HG03571 (cell line): ENCODE results near the gene RBM20.
"Not testable (repeated sequence)": the region's sequence is repeated elsewhere in the genome, so short reads cannot be mapped to it uniquely, and the experiment has no call there.

Experiments
- ATAC-seq: cut with Tn5 transposase; IDR thresholded peaks from one replicate; pipeline ENCODE4 v1.9.1; 2021; ENCODE audit not compliant: unreplicated experiment

Gene RBM20

DNA sequence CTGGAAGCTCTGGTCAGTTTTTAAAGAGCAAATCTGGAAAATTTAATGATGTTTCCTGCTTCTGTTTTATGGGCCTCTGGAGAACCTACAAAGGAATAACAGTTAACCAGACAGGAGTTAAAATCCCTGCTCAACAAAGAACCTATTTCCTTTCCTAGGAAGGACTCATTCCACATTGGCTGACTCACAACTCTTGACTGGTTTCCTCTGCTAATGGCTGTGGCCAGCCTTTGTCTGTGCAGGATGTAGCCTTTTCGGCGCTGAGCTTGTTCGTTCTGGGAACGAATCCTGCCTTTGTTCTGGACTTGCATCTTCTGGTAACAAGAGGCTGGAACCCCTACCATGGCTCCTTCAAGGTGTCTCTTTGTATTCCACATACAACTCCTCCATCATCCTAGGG, 114.8 kb downstream of the RBM20 start:
- ATAC-seq, result no peak

DNA sequence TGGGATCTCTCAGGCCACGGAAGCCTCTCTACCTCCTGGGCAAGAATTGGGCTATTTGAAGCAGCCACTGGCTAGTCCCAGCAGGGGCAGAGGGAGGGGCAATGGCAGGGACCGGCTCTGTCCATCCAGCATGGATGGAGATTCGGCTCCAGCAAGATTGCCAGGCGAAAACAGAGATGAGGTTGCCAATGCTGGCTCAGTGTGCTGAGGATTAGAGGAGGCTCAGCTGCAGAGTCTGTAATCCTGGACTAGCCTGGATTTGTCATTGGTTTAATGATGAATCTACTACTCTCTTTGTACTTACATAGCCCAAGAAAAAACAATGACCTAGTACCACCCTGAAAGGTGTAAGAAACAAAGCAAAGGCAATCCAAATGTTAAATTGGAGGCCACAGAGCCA, 115.4 kb downstream of the RBM20 start:
- ATAC-seq, result no peak

DNA sequence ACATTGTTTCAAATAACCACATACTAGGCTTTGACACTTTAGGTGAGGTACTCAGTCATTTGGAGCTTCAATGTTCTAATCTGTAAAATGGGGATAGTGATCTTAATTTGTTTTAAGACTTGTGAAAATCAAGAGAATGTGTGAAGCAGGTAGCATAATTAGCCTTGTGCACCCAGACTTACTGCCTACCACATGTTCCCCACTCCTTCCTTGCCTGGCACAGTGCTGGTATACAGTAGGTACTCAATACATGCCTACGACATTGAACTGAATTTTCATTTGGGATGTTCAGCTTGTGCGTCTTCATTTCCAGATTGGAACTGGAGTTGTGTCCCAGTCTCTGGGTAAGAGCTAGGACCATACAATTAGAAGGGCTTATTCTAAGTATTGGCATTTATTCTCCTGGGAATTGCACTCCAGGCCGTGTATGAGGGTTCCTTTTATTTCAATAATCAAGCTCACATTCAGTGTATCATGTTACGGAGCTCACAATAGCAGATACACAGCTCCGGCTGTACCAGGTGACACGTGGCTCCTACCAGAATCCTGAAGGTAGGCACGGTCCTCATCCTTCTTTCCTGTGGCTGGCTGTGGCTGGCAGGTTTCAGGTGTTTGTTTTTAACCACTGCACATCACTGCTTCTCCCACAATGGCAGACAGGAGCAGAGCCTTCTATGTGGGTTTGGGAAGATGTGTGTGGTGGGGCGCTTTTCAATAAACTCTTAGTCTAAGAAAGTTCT, 118.1 kb downstream of the RBM20 start:
- ATAC-seq, result no peak

DNA sequence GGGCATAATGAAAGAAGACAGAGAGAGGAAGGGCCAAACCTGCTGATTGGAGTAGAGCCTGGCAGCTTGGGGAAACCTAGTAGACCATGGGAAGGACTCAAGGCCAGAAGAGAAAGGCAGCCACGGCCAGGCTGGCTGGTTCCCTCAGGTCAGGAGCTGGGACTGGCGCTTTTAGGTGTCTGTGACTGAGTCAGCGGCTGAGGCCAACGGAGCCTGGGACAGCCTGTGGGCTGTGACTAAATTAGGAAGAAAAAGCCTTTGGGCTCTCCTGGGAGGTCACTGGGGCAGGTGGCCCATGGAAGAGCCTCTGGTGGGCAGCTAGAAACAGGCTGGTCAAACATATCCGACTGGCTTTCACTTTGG, 118.7 kb downstream of the RBM20 start:
- no peak for ATAC-seq

DNA sequence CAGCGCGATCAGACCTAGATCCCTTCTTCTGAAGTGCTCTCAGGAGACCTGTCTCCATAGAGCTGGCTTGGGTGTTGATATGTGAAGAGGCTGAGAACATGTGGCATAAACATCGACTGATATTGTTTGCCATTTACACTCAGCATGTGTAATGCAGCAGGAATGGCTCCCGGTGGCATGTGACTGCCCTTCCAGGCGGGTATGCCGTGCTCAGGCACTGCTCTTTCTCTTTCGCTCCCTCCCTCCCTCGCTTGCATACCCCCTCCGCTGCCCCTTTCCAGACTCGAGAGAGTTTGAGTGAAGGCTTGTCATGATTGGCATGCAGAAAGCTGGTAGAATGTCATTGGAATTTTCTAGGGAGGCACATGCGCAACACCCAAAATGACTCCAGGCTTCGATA, 120.2 kb downstream of the RBM20 start:
- no peak for ATAC-seq

DNA sequence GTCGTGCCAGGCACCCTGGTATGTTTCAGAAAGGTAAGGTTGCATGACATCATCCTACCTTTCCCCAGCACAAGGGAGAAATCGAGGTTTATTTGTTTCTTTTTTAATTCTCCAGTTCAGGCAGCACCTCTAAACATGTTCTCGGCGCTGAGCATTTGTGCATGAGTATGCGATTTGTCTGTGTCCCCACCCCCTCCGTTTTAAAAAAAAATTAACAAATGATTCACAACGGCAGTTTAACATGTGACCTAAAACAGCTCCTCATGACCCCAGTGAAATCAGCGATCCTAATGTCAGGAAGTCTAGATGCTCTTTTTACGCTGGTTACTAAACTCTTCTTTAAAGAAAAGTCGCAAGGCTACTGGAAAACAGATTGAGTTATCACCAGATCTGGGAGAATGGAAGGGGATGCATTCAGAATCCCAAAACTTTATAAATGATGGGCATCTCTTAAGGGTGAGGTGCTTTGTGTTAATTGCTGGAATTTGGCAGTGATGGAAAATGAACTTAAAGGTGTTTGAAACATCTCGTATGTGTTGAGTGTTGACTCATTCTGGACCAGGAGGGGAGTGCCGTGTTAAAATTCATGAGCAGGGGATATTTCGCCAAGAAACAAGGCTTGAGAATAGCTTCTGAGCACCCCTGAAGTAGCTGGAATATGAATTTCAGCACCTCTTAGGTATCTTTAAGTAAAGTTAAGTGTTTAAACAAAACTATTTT, 120.8 kb downstream of the RBM20 start:
- no peak for ATAC-seq

DNA sequence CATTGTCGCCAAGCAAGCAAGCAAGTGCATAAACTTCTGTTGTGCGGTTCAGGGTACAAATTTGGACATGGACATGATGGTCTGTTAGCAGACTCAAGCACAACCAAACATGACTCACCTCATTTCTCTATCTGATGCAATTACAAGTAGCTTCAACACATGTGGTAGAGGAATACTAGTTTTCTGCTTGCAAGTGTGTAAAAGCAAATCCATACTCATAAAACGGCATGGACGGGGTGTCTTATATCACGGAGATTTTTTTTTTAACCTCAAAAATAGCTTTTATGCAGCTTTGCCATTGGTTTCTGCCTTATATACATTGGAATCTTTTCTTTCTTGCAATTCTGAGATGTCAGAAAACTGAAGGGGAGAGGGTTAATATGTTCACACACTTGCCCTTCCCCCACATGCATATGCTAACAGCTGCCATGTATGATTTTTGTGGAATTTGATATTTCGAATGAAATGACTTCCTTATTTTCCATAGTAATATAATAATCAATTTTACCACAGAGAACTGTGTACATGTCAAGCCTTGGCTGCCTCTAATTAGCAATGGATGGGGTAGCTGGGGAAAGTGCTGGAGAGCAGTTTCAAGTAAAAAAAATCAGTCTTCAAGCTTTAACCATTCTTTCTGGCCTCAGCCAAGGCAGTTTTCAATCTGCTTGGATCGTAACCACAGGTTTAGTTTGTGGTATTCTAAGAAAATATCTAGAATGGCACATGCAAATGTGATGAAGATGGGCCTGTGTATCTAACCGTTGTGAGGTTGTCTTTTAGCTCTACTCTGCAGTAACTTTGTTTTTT, 121.6 kb downstream of the RBM20 start:
- ATAC-seq, result no peak

DNA sequence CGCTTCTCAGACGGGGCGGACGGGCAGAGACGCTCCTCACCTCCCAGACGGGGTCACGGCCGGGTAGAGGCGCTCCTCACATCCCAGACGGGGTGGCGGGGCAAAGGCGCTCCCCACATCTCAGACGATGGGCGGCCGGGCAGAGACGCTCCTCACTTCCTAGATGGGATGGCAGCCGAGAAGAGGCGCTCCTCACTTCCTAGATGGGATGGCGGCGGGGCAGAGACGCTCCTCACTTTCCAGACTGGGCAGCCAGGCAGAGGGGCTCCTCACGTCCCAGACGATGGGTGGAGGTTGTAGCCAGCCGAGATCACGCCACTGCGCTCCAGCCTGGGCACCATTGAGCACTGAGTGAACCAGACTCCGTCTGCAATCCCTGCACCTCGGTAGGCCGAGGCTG, 123.5 kb downstream of the RBM20 start:
- not testable (repeated sequence) for ATAC-seq

DNA sequence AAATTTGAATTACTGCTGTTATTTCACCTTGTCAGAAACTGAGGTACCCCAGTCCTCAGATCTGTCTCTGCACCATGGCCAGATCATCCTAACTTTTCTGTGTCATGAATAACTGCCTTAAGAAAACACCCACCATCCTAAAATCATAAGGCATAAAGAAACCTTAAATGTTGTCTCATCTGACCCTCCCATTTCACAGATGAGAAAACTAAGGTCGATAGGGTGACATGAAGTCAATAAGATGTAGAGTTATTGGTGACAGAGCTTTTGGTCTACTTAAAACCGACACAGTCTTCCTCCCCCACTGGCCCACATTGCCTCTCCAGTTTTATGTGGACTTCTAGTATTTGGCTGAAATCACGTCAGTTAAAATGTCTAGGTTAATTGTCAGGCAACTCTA, 126.1 kb downstream of the RBM20 start:
- ATAC-seq, result no peak

DNA sequence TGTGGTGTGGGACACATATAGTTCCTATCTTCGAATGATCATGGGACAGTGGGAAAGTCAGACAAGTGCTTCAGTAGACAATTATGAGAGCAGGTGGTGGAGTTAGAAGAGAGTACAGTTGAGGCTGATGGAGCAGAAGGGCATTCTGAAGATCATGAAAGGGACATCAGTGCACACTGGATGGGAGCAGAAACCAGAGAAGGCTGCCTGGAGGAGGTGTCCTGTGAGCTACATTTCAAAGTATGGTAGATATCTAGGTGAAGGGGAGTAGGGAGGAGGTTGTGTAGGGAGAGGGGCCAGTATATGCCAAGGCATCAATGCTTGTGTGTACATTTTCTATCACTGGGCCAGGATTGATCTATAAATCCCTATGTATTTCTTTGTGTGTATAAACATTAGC, 127.3 kb downstream of the RBM20 start:
- no peak for ATAC-seq

DNA sequence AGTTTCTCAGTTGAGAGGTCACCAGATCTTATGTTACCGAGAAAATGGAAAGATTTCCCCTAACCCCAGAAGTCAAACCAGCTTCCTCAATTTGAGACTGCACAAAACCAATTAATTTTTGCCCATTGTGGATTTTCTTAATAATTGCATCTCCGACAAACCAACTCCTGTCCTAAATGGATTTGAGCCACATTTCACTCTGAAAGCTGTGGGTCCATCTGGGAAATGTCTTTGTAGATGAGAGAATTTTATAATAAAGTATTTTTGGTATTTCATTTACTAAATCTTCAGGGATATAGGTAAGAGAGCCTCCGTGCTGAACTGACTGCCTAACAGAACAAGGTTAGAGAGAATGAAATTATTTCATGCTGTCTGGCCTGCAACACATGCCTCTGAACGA, 127.9 kb downstream of the RBM20 start:
- ATAC-seq, result no peak

DNA sequence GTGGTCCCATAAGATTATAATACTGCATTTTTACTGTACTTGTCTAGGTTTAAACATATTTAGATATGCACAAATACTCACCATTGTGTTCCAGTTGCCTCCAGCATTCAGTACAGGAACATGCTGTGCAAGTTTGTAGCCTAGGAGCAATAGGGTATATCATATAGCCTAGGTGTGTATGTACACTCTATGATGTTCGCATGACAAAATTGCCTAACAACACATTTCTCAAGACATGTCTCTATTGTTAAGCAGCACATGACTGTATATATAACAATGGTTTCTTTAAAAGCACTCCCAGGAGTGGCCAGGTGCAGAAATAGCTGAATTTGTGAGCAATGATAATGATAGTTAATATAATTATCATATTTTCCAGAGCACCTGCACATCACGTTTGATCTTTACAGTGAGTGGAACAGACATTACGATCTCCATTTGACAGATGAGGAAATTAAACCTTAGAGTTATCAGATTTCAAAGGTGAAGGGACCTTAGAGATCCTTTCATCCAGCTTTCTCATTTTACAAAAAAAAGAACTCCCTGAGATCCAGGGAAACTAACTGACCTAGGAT, 128.4 kb downstream of the RBM20 start:
- ATAC-seq, result no peak

DNA sequence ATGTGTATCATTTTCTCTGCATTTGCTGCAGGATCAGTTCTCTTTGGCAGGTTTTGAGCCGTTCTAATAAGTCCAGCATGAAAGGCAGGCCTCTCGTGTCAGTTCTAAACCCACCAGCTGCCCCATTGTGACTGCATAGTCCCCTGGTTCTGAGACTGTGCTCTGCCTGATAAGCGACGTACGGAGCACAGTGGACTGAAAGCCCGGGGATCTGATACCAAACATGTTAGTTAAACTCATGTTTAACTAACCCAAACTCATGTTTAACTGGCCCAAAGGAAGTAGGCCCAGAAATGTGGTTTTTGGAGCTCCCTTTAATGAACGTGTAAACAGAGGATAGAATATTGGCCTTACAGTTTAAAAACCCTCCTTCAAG, 129.5 kb downstream of the RBM20 start:
- no peak for ATAC-seq

DNA sequence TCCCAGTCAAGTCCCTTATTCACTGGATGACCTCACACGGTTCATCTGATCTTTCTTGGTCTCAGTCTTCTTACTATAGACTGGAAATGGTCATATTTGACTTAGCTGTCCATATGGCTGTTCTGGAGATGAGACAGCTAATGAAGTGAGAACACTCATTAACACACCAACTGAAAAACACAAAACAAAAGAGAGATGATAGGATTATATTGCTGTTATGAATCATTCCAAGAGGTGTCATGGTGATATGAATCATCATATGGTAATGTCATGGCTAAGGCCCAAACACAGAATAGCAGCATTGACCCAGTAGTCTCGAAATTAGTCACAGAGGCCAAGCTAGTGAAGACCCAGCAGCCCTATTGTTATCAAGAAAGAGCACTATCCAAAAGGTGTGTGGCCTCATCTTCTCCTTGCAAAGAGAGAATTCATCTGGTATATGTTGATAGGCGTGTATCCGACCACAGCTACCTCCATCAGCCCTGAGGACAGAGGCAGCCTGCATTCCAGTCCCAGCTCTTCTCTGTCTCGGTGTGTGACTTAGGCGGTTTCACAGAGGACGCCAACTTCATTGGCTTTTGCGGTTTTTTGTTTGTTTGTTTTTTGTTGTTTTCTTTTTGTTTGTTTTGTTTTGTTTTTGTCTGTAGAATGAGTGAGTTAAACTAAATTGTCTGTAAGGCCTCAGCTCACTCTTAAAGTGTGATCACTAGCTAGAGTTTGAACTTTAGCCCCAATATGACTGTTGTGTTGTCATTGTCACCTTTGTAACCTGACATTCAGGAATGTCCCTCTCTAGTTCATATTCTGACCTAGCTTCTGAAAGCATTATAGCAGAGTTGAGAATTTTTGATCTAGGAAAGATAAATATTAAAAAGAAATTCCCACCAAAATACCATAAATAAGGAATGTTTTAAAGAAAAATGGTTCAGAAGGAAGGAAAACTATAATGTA, 130.2 kb downstream of the RBM20 start:
- ATAC-seq, result peak; percentile 96

DNA sequence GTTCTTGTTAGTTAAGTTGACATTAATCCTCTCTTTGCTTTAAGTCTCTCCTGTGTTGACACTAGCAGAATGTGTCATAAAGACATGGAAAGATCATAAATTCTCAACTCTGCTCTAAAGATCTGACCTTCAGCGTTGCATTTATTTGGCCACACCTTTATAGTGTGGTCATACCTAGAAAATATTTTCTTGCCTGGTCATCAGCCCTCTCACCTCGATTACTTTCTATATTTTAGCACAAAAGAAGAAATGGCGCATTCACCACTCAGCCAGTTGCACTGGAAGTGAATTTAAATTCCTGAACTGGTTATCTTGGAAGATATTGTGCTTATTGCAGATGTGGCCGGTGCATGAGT, 130.9 kb downstream of the RBM20 start:
- ATAC-seq, result no peak

DNA sequence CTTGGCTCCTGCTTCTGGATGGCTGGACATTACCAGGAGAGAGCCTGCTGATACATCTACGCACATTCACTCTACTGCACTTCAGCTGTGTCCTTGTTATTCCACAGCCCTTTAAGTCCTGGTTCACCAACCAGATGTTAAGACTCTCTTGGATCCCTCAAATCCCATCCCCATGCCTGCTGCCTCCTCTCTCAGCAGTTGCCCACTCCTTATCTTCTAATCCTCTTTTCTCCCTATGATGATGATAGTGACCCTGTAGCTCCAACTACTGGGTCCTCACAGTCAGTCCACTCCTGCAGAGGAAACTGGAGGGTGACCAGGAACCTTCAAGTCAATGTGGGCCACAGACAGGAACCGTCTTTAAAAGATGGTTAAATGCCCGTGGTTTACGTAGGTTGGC, 131.3 kb downstream of the RBM20 start:
- ATAC-seq, result no peak

DNA sequence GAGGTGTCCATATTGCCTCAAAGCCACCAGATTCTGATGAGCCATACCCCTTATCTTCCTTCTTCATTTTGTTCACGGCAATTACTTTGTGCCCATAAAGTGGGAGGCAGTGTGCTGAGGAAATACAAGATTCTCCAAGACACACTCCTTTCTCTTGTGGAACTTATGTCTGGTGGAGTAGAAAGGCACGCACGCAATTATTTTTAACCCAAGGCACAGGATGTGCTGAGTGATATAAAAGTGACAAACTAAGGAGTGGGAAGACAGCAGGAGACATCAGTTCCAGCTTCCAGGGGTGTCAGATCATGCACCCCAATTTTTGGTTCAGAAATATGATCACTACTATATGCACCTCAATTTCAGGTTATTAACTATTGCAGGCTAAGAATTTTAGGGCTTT, 132.9 kb downstream of the RBM20 start:
- ATAC-seq, result no peak

DNA sequence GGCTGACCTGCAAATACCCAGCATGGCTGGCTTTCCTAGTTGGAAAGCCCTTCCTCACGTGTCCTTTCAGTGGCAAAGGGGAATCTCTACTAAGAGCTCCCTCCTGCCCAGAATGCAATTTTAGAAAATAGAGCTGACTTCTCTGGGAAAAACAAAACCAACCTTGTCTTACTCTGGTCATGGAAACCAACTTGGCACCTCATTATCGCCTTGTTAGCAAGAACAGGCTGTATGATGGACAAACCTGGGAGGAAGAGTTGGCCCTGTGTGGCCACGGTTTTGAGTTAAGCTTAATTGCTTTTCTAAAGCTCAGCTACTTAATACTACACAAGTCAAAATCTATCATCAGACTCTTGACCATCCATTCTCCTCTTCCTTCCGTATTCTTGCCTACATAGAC, 133.5 kb downstream of the RBM20 start:
- no peak for ATAC-seq

DNA sequence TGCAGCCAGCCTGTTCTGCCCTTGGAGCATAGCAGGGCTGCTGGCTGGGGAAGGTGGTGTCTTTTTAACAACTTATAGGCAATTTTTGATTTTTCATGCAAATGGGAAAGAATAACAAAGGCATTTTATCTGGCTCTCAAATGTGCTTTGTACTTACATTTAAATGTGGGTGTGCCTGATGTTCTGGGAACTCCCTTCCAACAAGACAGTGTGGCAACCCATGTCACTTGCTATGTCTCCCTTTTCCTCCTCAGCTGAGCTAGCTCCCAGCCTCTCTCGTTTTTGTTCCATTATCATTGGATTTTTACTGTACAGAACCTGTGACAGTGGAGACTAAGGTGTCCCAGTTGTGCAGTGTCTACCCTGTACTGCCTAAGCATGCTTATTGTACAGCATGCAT, 134.1 kb downstream of the RBM20 start:
- ATAC-seq, result no peak

DNA sequence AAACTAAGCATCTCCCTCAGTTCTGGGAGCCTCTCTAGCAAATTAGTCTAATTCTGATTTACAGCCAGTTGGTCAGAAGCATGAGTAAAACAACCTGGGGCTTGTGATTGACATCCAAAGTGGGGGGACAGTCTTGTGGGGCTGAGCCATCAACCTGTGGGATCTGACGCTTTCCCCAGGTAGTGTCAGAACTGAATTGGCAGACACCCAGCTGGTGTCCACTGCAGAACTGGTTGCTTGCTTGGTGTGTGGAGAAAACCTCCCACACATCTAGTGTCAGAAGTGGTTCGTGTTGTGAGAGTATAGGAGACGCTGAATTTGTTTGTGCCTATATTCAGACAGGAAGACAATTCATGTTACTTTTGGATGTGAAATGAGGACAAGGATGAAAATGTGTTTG, 135.4 kb downstream of the RBM20 start:
- no peak for ATAC-seq

DNA sequence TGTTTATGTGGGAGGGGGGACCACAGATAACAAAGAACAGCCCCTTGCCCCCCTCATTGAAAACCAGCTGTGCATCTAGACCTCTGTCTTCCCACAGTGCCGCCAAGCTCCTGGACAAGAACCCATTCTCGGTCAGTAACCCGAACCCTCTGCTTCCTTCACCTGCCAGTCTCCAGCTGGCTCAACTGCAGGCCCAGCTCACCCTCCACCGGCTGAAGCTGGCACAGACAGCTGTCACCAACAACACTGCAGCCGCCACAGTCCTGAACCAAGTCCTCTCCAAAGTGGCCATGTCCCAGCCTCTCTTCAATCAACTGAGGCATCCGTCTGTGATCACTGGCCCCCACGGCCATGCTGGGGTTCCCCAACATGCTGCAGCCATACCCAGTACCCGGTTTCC, 136.6 kb downstream of the RBM20 start:
- no peak for ATAC-seq
